B cell (primary cell): ENCODE data around the gene PKNOX1. TPM values are rescaled to one million over a fixed set of nuclear protein-coding genes. Genes with fewer than 3 reads are reported as not detected.
"Not testable (repeated sequence)": the region's sequence is repeated elsewhere in the genome, so short reads cannot be mapped to it uniquely, and the experiment has no call there.

Experiments used
- ATAC-seq: fragments of 200-7000 bp; cut with Tn5 transposase; one replicate; pipeline ENCODE4 v1.10.0; 2021; ENCODE audit warnings: low read depth, mild to moderate bottlenecking, moderate number of reproducible peaks, moderate library complexity
- CTCF ChIA-PET: fragments of 350-600 bp; sonication (Branson Sonifier 250); formaldehyde crosslinking; loops from one replicate; lab custom pipeline; 2021; ENCODE audit warnings: antibody characterized with exemption, inconsistent platforms; lab: Charles Lee
- POLR2A ChIA-PET: fragments of 350-600 bp; sonication (Branson Sonifier 250); formaldehyde crosslinking; loops from one replicate; lab custom pipeline; 2021; ENCODE audit warnings: antibody characterized with exemption; lab: Charles Lee
- DNase-seq: peaks from one replicate; pipeline ENCODE4 v3.0.0; 2013
- H2AFZ ChIP-seq: 2 replicates; pipeline ENCODE4 v1.6.1; 2012; ENCODE audit warnings: mild to moderate bottlenecking, low read depth, low read length; ENCODE audit not compliant: insufficient read depth, poor library complexity, severe bottlenecking
- H3K27ac ChIP-seq, 2 donors: 1 replicate in 1 of 2; 2 replicates in 1 of 2; pipeline ENCODE4 v1.5.1; 2012 to 2013; ENCODE audit warnings: low read length in 2 of 2, mild to moderate bottlenecking in 2 of 2, moderate library complexity in 1 of 2
- H3K27me3 ChIP-seq, 4 experiments: fragments of 200-600 bp in 1 of 4; sonication (generic) in 1 of 4; replicated peaks in 1 of 4; 1 replicate in 2 of 4; 2 replicates in 2 of 4; pipeline versions ENCODE4 v1.6.1 to v1.7.0; 2013 to 2016; ENCODE audit warnings: low read length in 3 of 4, mild to moderate bottlenecking in 2 of 4, mixed read lengths in 1 of 4, moderate library complexity in 1 of 4; ENCODE audit not compliant: insufficient read depth in 4 of 4, control insufficient read depth in 3 of 4; ENCODE audit errors: control extremely low read depth in 1 of 4
- H3K36me3 ChIP-seq, 2 experiments: replicated peaks in 1 of 2; 1 replicate in 1 of 2; 2 replicates in 1 of 2; pipeline versions ENCODE4 v1.6.1 to v1.7.1; 2013; ENCODE audit warnings: low read length in 1 of 2; ENCODE audit not compliant: insufficient read depth in 2 of 2, control insufficient read depth in 1 of 2; ENCODE audit errors: control extremely low read depth in 1 of 2, extremely low read depth in 1 of 2
- H3K4me1 ChIP-seq, 2 donors: fragments of 200-600 bp in 1 of 2; sonication (generic) in 1 of 2; 1 replicate in 1 of 2; 2 replicates in 1 of 2; pipeline versions ENCODE4 v1.5.1 to v1.6.1; 2013 to 2017; ENCODE audit warnings: low read length in 2 of 2; ENCODE audit not compliant: control insufficient read depth in 2 of 2, insufficient read depth in 2 of 2
- H3K4me2 ChIP-seq: replicated peaks from 2 replicates; pipeline ENCODE3; 2012; ENCODE audit warnings: mild to moderate bottlenecking, low read depth, low read length; ENCODE audit not compliant: poor library complexity, severe bottlenecking
- H3K4me3 ChIP-seq, 5 experiments: fragments of 200-600 bp in 1 of 5; sonication (generic) in 1 of 5; 1 replicate in 3 of 5; 2 replicates in 2 of 5; pipeline versions ENCODE4 v1.5.1 to v1.7.0; 2011 to 2016; ENCODE audit warnings: low read length in 4 of 5, mild to moderate bottlenecking in 4 of 5, low read depth in 2 of 5, control low read depth in 1 of 5, moderate library complexity in 1 of 5; ENCODE audit not compliant: insufficient read depth in 1 of 5; ENCODE audit errors: control extremely low read depth in 1 of 5, extremely low read depth in 1 of 5
- H3K79me2 ChIP-seq: fragments of 200-600 bp; sonication (generic); one replicate; pipeline ENCODE4 v1.6.0; 2016; ENCODE audit warnings: low read length; ENCODE audit not compliant: control insufficient read depth, insufficient read depth
- H3K9ac ChIP-seq: fragments of 200-600 bp; sonication (generic); 2 replicates; pipeline ENCODE4 v1.6.1; 2017; ENCODE audit warnings: mild to moderate bottlenecking, low read length, moderate library complexity
- H3K9me3 ChIP-seq, 3 donors: one replicate each; pipeline versions ENCODE4 v1.6.1 to v1.7.1; 2013; ENCODE audit warnings: low read length in 2 of 3; ENCODE audit not compliant: control insufficient read depth in 2 of 3, insufficient read depth in 1 of 3; ENCODE audit errors: control extremely low read depth in 1 of 3
- H4K20me1 ChIP-seq: 2 replicates; pipeline ENCODE4 v1.6.0; 2012; ENCODE audit warnings: mild to moderate bottlenecking, low read length; ENCODE audit not compliant: insufficient read depth, control insufficient read depth, poor library complexity, severe bottlenecking
- H3K27ac Mint-ChIP-seq: one replicate; pipeline ENCODE4 v1.8.0; 2021; ENCODE audit warnings: mixed read lengths
- H3K27me3 Mint-ChIP-seq: one replicate; pipeline ENCODE4 v1.8.0; 2021; ENCODE audit warnings: mixed read lengths
- H3K4me1 Mint-ChIP-seq: one replicate; pipeline ENCODE4 v1.8.0; 2021; ENCODE audit warnings: mixed read lengths
- H3K4me3 Mint-ChIP-seq: one replicate; pipeline ENCODE4 v1.8.0; 2021; ENCODE audit warnings: mixed read lengths
- H3K9me3 Mint-ChIP-seq: one replicate; pipeline ENCODE4 v1.8.0; 2022; ENCODE audit warnings: mixed read lengths; ENCODE audit not compliant: insufficient read depth
- CTCF ChIP-seq: fragments of 200-600 bp; IDR thresholded peaks from one replicate; pipeline ENCODE4 v1.8.0; 2022; ENCODE audit warnings: antibody characterized with exemption, mild to moderate bottlenecking
- EZH2 ChIP-seq: IDR thresholded peaks from 2 replicates; pipeline ENCODE4 v1.6.1; 2012; ENCODE audit warnings: borderline replicate concordance, low read depth, mild to moderate bottlenecking, moderate library complexity, low read length; ENCODE audit not compliant: insufficient read depth, poor library complexity, severe bottlenecking
- WGBS: methylation state at CpG from one replicate; pipeline ENCODE4 v1.1.5; 2013; ENCODE audit warnings: missing lambda C conversion rate; ENCODE audit not compliant: insufficient coverage; 5-methylcytosine and 5-hydroxymethylcytosine counted together
- intact Hi-C: fragments of 100-400 bp; cut with micrococcal nuclease; formaldehyde crosslinking; loops from one replicate; pipeline ENCODE4 v1.10.0; 2022
- polyA plus RNA-seq: library from polyadenylated mRNA; depleted of rRNA; stranded (reverse); fragments of >200 nt; gene quantifications from 2 replicates; pipeline ENCODE4 v1.2.3, GENCODE V29; 2012
- total RNA-seq, 2 donors: library from RNA; stranded (reverse); fragments of 120-200 nt in 1 of 2; gene quantifications; 1 replicate in 1 of 2; 2 replicates in 1 of 2; pipeline versions ENCODE4 v1.2.3 to v1.2.4, GENCODE V29; 2013 to 2022

The PKNOX1 gene
- total and polyA plus RNA-seq, 2 donors (not counting 1 experiment from before 2014, with no cell fraction given) = 7.6 to 29.5 TPM

- WGBS = 80% methylated on average over 25 of the region's 29 CpGs
- no peak within 1 kb of the TSS for H2AFZ ChIP-seq
- no peak within 1 kb of the TSS for H3K4me2 ChIP-seq
- H3K27me3 Mint-ChIP-seq = no peaks in the 10 kb centered on the region
- H3K4me3 ChIP-seq = no peak within 1 kb of the TSS
- H4K20me1 ChIP-seq = no peaks in the 10 kb centered on the region
- no peak within 1 kb of the TSS for H3K9ac ChIP-seq
- ChIA-PET POLR2A (no interaction called here), CTCF (no interaction called here)
- no peaks in the 10 kb centered on the region for H3K9me3 ChIP-seq
- ATAC-seq (no peak), DNase-seq (peak; percentile 13)
- TF ChIP-seq CTCF = no peak
- TF ChIP-seq EZH2 = no peak
- H3K36me3 ChIP-seq = no peaks in the 10 kb centered on the region
- intact Hi-C loops = loop anchor here (10.0 kb wide), 1 partner anchor 331 kb away; no protein-coding TSS in a partner anchor
- peaks cover 11 to 12% of the 10 kb centered on the region in 2 donors for H3K4me1 ChIP-seq
- no peak within 1 kb of the TSS for H3K27ac ChIP-seq
- no peaks in the 10 kb centered on the region for H3K9me3 Mint-ChIP-seq
- peaks cover 14% of the 10 kb centered on the region for H3K4me1 Mint-ChIP-seq
- H3K27ac Mint-ChIP-seq = peak within 1 kb of the TSS; percentile 50
- H3K79me2 ChIP-seq = no peaks in the 10 kb centered on the region
- no peak within 1 kb of the TSS for H3K4me3 Mint-ChIP-seq
- H3K27me3 ChIP-seq = no peaks in the 10 kb centered on the region
Observed at GRCh38 chr21:42925114-42925926, 49.0 kb upstream of the PKNOX1 start, which contains the start of gene ERVH48-1. Gene ERVH48-1 (minus strand): TSS chr21:42925630. CDS start chr21:42919006, 6,624 bp downstream.

GRCh38 chr21:42927474-42928200, 46.7 kb upstream of the PKNOX1 start:
- DNase-seq, ATAC-seq, H3K79me2 ChIP-seq, H3K27ac ChIP-seq, H3K9me3 Mint-ChIP-seq, H3K9me3 ChIP-seq, POLR2A ChIA-PET, H3K9ac ChIP-seq, H3K4me3 ChIP-seq, H4K20me1 ChIP-seq, H3K4me2 ChIP-seq, H3K27ac Mint-ChIP-seq, H2AFZ ChIP-seq, H3K27me3 ChIP-seq, H3K4me3 Mint-ChIP-seq, H3K27me3 Mint-ChIP-seq, H3K36me3 ChIP-seq: not testable (repeated sequence)
- intact Hi-C loops = loop anchor here (10.0 kb wide), 1 partner anchor 333 kb away; no protein-coding TSS in a partner anchor
- H3K4me1 ChIP-seq = peaks cover 11 to 12% of the 10 kb centered on the region in 2 donors
- CTCF ChIA-PET = interaction anchor here (0.6 kb wide), 1 partner anchor 32 kb away, joined by 5 read pairs; no protein-coding TSS in a partner anchor
- WGBS = 91% methylated on average over 11 of the region's 23 CpGs
- H3K4me1 Mint-ChIP-seq = peaks cover 14% of the 10 kb centered on the region
